HL-60/S4 (cell line): ENCODE results near the gene ESAM.

Experiments used
- in situ Hi-C: fragments of 300-500 bp; cut with MboI; formaldehyde crosslinking; loops from 2 replicates; pipeline ENCODE4 v1.14.3; 2022; ENCODE audit warnings: low sequenced_read_pairs

ESAM gene

DNA sequence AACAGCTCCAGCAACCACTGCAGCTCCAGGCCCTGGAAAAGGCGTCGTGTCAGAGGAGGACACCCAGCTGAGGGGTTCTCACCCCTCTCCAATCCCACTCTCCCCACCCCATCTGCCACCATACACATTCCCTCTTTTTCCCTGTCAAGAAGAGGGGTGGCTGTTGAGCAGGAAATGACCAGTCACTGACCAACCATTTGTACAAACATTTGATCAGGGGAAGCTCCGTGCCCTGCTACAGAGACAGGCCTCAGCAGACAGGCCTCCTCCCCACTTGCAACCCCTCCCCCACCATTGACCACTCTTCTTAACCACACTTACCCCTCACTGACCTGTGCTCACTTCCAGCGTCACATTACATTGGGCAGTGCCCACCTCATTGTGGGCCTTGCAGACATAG is 7.8 kb downstream of the ESAM start:
- in situ Hi-C loops = no loop called here

DNA sequence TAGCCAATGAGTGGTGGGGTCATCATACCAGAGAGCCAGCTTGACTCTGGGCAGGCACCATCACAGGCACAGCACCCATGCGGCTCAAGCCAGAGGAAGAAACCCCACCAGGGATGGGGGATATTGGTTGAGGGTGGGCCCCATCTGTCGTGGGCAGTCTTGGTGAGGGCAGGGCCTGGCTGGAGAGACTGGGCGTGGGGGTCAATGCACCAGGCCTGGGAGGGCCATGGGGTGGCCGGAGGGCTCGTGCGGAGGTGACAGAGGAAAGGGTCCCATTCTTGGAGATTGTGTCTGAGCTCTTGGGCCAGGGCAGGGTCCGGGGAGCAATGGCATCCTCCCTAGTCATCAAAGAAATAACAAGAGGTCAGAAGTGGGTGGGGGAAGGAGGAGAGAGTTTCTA is 8.5 kb downstream of the ESAM start:
- in situ Hi-C loops = no loop called here

DNA sequence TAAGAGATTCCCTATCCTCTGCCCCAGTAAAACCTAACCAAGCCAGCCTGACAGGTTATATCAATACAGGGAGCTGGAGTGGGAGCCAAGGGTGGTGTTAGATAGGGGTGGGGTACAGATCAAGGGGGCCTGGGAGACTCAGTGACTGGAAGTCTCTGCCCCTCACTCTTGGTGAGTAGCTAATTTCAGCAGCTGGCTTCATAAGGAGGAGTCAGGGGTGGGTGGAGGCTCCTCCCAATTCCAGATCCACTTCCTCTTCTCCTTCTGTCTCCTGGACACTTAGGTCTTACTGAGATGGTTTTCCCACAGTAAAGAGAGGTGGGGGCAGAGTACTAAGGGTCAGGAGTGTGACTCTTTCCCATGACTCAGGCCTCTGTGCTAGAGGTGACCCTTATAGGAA is 8.9 kb downstream of the ESAM start:
- in situ Hi-C loops = no loop called here

DNA sequence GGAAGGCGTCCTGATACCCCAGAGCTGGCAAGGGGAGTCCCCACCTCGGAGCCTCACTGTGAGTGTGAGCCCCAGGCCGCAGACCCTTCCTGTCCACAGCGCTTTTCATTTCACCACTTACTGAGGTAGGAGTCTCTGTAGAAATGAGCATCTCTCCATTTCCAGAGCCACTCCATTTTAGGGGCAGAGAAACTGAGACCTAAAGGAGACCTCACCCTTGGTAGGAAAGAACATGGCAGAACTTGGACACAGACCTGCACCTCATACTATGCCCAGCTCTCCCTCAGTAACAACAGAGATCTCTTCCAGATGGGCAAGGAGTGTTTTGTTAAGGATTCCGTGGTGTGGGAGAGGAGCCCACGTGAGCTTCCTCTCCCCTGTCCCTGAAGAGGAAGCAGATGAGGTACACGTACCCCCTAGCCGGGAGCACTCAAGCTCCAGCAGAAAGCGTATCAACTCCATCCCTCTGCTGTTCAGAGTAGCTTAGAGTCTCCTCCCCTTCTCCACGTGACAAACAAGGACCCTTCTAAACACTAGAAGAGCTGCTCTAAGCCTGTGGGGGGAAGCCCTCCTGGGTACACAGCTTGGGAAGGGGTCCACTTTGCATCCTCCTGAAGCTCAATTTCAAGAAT is 9.5 kb downstream of the ESAM start:
- in situ Hi-C loops = no loop called here

DNA sequence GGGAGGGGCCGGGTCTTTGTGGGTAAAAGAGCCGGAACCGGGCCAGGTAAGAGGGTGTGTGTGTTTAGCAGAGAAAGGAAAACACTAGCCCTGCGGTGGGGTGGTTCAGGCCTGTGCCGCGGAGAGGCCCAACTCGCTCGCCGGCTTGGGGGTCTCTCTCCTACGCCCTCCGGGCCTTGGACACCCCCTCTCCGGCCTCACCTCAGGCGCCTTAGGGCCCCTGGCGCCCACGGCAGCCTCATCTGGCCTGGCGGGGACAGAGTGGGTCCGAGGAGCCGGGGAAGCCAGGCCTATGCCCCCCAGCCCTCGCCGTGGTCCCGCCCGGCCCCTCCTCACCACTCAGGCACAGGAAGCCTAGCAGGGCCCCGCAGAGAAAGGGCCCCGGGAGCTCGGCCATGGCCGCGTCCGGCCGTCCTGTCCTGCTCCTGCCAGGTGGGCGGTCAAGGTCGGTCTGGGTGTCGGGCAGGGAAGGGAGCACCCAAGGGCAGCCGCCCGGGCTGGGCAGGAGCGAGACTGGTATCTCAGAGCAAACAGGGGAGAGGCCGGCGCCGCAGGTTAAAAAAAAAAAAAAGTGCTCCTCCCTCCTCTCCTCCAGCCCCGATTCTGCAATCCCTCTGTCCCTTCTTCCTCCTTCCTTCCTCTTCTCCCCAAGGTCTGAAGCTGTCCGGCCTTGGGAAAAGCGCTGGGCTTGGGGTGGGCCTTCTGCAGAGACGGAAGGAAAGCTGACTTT is 10.2 kb downstream of the ESAM start, which contains the start of gene VSIG2:
Gene VSIG2 (minus strand): TSS at position 515 of the 730 bp plus-strand sequence. CDS start 118 bp downstream, at position 397.
- in situ Hi-C loops = no loop called here

DNA sequence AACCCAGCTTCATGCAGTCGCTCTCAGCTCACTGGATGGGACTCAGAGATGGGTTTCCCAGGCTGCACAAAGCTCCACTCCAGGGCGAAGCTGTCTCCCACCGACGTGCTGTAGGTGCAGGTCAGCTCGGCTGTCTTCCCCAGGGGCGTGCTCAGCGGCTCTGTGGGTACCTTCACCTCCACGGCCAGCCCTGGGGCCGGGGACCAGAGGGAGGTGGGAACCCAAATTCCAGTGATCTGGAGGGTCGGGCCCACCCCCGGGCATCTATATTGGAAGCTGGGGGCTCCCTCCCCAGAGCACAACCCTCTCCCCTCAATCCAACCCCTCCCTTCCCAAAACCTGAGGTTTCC is 10.7 kb downstream of the ESAM start:
- in situ Hi-C loops = no loop called here

DNA sequence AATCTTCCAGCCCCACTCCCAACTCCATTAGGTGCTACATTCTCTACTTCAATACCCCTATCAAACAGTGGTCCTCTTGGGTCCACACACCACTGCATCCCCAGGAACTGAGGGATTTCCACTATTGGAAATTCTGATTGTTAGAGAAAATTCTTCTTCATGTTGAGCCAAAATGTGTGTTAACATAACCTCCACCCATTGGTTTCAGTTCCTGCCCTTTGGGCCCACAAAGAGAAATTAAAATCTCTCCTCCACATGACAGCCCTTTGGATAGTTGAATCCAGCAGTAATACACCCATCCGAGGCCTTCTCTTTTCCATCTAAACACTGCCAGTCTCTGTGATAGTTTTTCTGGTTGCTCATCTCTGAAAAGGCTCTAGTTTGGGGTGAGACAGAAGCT is 12.2 kb downstream of the ESAM start:
- in situ Hi-C loops = no loop called here

DNA sequence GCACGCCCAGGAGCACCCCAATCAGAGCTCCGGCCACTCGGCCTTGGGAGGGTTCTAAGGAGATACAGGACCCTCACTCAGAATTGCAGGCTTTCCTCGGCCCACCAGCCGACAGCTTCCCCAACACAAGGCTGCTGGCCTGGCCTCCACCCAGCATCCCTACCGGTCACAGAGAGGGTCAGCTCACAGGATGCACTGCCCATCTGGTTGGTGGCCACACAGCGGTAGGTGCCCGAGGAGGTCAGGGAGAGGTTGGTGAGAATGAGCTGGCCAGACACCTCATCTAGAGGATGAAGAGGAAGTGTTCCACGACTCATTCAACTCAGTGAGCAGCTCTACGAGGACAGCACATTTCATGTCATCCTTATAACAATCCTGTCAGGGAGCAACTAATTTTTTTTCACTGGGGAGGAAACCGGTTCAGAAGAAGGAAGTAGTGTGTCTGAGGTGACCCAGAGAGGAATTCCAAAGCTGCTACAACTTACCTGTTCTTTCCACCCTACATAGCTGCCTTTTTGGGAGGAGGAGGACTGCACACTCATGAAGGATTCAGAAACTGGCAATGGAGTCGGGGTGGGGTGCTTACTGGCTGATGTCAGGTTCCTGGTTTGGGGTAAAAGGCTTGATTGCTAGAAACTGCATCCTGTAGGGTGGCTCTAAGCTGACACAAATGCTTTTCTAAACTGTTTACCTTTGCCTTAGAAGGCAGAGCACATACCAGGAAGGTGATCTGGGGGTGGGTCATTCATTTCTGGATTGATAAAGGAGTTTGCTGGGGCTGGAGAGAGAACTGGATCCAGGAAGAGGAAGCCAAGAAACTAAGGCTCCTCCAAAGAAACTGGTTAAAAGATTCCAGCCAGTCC is 13.4 kb downstream of the ESAM start:
- in situ Hi-C loops = no loop called here

DNA sequence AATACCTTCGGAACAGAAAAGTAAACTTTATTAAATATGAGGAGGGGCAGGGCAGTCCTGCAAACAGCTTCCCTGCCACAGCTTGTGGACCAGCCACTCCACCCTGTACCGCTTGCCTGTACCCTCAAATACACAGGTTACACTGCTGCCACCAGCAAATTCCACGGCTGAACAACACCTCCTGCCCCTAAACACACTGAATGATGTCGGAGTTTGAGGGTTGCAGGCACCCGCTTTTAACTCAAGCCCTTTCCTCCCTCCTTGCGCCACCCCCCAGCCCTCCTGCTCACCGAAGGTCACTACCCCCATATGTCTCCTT is 14.0 kb downstream of the ESAM start:
- in situ Hi-C loops = no loop called here

DNA sequence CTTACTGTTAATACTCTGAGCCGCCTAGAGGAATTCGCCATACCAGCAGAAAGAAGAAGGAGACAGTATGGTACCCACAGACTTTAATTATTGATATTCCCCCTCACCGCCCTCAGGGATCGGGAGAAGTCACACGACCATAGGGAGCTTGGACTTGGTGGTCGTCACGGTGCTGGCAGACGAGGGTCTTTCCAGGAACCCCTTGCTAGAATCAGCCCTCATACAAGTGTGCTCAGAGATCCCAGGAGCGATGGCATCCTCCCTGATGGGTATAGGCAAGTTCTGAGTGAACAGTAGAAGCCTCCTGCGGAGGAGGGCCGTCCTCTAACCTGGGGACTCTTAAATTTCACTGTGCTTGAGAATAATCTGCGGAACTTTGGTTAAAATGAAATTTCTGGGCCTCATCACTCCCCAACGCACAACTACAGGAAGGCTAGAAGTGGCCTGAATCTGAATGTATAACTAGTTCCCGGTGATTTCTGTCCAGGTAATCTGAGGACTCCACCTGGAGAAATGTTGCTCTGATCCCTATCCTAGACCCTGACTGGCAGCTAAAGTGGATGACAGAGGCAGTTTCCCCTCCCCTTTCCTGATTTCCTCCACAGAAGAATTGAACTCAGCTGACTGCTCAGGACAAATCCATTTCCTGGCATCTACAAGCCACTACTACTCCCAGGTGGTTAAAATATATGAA is 14.5 kb downstream of the ESAM start:
- in situ Hi-C loops = no loop called here

DNA sequence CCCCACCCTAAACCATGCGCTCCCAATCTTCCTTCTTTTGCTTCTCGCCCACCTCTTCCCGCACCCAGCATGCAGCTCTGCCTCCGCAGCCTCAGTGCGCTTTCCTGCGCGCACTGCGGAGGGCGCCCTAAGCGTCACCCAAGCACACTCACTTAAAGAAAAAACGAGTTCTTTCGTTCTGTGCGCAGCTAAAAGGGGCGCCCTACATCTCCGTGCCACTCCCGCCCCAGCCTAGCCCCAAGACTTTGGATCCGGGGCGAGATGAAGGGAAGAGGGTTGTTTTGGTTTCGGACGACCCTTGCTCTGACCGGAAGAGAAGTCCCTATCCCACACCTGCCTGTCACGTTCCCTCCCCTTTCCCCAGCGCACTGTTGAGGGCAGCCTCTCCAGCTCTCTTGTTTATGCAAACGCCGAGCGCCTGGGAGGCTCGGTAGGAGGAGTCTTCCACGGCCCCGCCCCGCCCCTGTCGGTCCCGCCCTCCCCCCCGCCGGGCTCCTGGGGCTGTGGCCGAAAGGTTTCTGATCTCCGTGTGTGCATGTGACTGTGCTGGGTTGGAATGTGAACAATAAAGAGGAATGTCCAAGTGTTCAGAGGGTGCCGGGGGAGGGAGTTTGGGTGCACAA is 15.4 kb downstream of the ESAM start:
- in situ Hi-C loops = no loop called here

DNA sequence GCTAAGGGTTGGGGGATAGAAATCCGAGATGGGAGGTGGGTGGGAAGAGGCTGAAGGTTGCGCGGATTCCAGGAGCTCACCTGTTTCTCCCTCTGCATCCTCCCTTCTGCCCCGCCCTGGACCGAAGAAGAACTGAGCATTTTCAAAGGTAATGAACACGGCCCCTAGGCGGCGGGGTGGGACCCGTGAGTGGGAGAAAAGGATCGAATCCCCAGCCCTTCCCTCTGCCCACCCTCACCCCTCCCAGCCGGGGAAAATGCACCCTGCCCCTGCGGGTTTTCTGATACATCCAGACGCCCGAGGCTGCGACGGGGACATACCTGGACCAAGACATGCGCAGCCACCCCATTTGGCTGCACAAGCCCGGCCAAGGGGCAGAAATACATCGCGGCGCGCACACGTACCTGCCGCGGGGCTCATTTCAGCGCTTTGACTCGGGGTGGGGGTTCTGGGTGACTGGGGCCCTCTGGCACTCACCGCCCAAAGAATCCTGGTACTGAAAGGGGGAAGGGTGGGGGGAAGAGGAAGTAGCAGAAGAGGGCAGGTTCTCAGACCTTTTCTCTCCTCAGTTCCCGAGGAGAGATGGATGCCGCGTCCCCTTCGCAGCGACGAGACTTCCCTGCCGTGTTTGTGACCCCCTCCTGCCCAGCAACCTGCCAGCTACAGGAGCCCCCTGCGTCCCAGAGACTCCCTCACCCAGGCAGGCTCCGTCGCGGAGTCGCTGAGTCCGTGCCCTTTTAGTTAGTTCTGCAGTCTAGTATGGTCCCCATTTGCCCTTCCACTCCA is 16.1 kb downstream of the ESAM start:
- in situ Hi-C loops = no loop called here

DNA sequence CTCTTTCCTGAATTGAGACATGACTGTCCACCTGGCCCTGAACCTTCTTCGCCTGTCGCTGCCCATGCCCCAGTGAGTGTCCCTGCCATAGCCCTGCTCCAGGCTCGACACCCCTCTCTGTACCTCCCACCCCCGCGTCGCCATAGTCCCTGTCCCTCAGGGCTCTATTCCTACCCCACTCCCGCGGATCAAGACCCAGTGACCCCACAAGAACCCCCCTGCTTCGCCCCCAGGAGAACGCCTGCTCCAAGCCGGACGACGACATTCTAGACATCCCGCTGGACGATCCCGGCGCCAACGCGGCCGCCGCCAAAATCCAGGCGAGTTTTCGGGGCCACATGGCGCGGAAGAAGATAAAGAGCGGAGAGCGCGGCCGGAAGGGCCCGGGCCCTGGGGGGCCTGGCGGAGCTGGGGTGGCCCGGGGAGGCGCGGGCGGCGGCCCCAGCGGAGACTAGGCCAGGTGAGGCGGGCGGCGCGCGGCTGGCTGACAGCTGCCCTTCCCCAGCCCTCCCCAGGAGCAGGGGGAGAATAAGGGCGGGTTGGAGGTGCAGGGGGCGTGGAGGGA is 16.7 kb downstream of the ESAM start:
- in situ Hi-C loops = no loop called here

DNA sequence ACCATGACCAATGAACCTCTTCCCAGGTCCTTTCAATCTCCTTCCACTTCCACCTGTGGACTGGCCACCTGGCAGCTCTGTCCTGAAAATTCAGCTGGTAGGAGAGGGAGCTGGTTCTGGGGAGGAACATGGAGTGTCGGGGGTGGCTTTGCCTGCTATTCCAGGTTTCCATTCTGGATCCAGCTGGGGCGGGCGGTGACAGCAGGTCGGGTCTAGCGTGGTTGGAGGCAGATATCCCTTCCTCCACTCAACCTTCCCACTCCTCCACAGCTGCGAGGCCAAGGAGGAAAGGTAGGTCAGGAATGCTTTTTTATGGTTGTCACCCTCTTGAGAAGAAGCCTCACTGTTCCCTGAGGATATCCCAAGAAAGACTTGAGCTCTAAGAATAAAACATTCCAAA is 19.0 kb downstream of the ESAM start:
- in situ Hi-C loops = no loop called here

DNA sequence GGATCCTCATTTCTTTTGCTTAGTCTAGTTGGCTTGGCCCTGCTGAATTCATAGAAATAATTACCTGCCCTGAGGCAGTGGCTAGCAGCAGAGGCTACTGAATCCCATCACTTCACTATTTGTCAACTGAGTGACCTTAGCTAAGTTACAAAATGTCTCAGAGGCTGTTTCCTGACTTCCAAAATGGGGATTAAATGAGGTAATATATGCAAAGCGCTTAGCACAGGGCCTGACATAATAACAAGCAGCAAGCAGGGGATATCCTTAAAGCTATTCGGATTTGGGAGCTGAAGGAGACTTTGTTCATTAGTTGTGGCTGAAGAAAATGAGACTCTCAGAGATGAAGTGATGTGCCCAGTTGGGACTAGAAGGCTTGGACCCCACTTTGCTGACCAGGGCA is 19.5 kb downstream of the ESAM start:
- in situ Hi-C loops = no loop called here

DNA sequence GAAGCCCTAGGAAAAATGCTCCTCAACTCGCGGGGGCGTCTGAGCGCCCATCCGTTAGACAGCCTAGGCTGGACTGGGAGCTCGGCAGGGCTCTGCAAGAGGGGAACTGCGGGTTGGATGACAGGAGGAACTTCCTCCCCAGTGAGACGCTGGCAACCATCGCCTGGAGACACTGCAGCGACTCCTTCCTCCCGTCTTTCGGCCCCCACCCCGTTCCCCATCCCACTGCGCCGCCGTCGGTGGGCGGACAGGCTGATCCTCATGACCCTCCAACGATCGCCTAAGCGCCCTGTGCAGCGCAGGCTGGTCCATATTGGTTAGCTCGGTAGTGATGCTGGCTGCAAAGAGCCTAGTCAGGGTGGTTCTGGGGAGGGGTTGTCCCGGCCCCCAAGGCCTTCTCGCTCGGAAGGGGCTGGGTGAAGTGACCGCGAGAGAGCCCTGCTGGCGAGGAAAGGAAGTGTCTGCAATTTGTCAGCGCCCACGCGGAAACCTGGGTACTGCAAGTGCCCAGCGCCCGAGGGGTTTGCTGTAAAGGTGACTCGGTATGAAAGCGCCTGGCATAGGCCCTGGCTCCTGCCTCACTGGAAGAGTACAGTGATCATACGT is 21.7 kb downstream of the ESAM start:
- in situ Hi-C loops = no loop called here

DNA sequence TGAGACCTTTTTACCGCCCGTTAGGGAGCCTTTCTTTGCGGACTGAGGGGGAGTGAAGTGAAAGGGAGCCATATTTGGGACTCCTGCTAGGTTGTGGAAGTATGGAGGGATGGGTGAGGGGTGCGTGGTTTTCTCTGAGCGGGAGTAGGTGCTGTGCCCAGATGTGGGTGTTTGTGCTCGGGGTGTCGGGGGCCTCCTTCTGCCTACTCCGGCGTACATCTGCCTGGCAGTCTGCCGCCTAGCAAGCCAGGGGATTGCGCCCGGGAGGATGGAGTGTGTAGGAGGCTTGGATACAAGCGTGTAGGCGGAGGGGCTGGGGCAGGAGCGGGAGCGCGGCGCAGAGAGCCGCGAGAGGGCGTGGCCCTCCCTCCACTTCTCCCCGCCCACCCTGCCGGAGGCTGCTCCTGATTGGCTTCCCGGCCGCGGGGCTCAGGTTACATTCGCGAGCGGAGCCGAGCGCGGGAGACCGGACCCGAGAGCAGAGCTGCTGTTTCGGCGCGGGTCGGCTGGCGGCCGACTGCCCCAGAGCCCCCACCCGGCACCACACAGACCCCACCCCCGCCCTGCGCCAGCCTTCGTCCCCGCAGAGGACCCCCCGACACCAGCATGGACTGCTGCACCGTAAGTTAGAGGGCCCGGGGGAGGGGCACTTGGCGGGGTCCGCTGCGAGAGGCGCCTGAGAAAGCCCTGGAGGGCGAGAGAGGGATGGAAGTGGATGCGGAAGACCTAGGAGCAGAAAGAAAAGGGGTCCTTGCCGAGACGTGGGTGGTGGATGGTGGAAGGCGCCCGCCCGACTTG is 22.4 kb downstream of the ESAM start, which contains the start of gene NRGN:
Gene NRGN (plus strand): TSS at position 464 of the 798 bp plus-strand sequence. CDS start 143 bp downstream, at position 607.
- in situ Hi-C loops = no loop called here

DNA sequence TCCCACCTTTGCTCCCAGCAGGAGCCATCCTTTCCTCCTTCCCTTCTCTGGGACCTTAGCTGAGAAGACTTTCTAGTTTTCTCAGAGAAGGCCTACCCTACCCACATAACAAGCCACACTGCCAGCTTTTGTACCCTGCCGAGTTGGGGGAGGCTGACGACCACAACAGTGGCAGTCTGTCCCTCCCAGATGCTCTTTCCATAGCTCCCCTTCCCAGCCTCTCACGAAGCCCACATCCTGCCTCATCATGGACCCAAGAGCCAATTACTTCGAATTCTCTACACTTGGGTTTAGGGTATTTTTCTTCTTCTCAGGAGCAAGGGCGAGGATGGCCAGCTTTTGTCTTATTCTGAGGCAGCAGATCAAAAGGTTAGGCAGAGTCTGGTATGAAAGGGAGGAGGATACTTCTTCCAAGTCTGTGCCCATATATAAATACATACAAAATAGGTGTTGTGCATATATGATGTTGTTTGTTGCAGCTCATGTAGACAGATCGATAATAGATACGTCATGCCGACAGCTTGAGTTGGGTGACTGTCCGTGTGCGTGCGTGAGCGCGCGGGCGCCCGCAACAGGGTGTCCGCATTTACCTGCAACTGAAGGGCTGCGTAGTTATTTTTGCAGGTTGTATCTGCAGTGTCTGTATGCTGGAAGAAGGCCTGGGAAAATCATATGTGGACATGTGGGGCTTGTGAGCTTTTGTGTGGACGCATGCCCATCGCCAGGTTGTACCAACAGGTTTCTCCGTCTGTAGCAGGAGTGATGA is 23.2 kb downstream of the ESAM start:
- in situ Hi-C loops = no loop called here
